GM21381 (cell line): ENCODE measurements around the gene ZNF500.

Experiments used
- ATAC-seq: cut with Tn5 transposase; IDR thresholded peaks from one replicate; pipeline ENCODE4 v1.9.1; 2021; ENCODE audit warnings: mild to moderate bottlenecking, moderate library complexity; ENCODE audit not compliant: unreplicated experiment

The ZNF500 gene

GRCh38 chr16:4713663-4714501 is 53.1 kb downstream of the ZNF500 start:
- no peak for ATAC-seq

- no peak for ATAC-seq
Observed at GRCh38 chr16:4709481-4709880, 57.5 kb downstream of the ZNF500 start.

- no peak for ATAC-seq
Observed at GRCh38 chr16:4706871-4707270, 60.1 kb downstream of the ZNF500 start.

- no peak for ATAC-seq
Observed at GRCh38 chr16:4704913-4705312, 62.0 kb downstream of the ZNF500 start.

GRCh38 chr16:4704491-4704890 is 62.5 kb downstream of the ZNF500 start:
- no peak for ATAC-seq

GRCh38 chr16:4703906-4704305 is 63.1 kb downstream of the ZNF500 start:
- ATAC-seq = no peak

- no peak for ATAC-seq
Observed at GRCh38 chr16:4702466-4702808, 64.5 kb downstream of the ZNF500 start.

- ATAC-seq = no peak
Observed at GRCh38 chr16:4701791-4702465, 65.0 kb downstream of the ZNF500 start.

GRCh38 chr16:4700997-4701743 is 65.8 kb downstream of the ZNF500 start:
- no peak for ATAC-seq

- no peak for ATAC-seq
Observed at GRCh38 chr16:4700380-4700996, 66.5 kb downstream of the ZNF500 start.

- no peak for ATAC-seq
Observed at GRCh38 chr16:4699046-4699556, 67.9 kb downstream of the ZNF500 start.

- ATAC-seq = no peak
Observed at GRCh38 chr16:4698321-4699045, 68.5 kb downstream of the ZNF500 start.
